OCI-LY7 (cell line): ENCODE data around the gene MBOAT2. TPM values are rescaled to one million over a fixed set of nuclear protein-coding genes. Genes with fewer than 3 reads are reported as not detected.

Source experiments
- BruUV-seq: library from RNA; stranded (reverse); fragments of 400-500 nt; replicated peaks from 2 replicates; lab custom pipeline; 2021; lab: Mats Ljungman, UMichigan
- CTCF ChIA-PET: fragments of 300-600 bp; sonication (Branson Sonifier 250); formaldehyde crosslinking; loops from one replicate; lab custom pipeline; 2022; ENCODE audit warnings: antibody characterized with exemption; ENCODE audit not compliant: unreplicated experiment; lab: Charles Lee
- POLR2A ChIA-PET: fragments of 300-600 bp; sonication (Branson Sonifier 250); formaldehyde crosslinking; loops from one replicate; lab custom pipeline; 2022; ENCODE audit warnings: antibody characterized with exemption; lab: Charles Lee
- DNase-seq: peaks from one replicate; pipeline ENCODE4 v3.0.0-alpha.2; 2015; ENCODE audit warnings: low spot score
- H2AFZ ChIP-seq: fragments of 200-600 bp; sonication (generic), shearing (Covaris generic); 2 replicates; pipeline ENCODE4 v1.6.1; 2014; ENCODE audit warnings: mild to moderate bottlenecking, antibody characterized with exemption, low read length, moderate library complexity
- H3K27ac ChIP-seq: fragments of 200-600 bp; sonication (generic); 2 replicates; pipeline ENCODE4 v1.5.1; 2014; ENCODE audit warnings: mixed run types, low read depth, mild to moderate bottlenecking, moderate library complexity, low read length, inconsistent platforms; ENCODE audit not compliant: poor library complexity, severe bottlenecking
- H3K36me3 ChIP-seq: fragments of 200-600 bp; sonication (generic); 2 replicates; pipeline ENCODE4 v1.6.1; 2014; ENCODE audit warnings: mild to moderate bottlenecking, antibody characterized with exemption, low read length, moderate library complexity, mixed read lengths; ENCODE audit not compliant: insufficient read depth
- H3K4me1 ChIP-seq: fragments of 200-600 bp; sonication (generic); 2 replicates; pipeline ENCODE4 v1.5.1; 2014; ENCODE audit warnings: mild to moderate bottlenecking, low read length; ENCODE audit not compliant: insufficient read depth, poor library complexity, severe bottlenecking
- H3K4me2 ChIP-seq: fragments of 200-600 bp; sonication (generic); 2 replicates; pipeline ENCODE4 v1.6.1; 2014; ENCODE audit warnings: mild to moderate bottlenecking, low read length
- H3K4me3 ChIP-seq: fragments of 200-600 bp; sonication (generic); 2 replicates; pipeline ENCODE4 v1.5.1; 2014; ENCODE audit warnings: mild to moderate bottlenecking, low read depth, low read length; ENCODE audit not compliant: poor library complexity, severe bottlenecking
- H3K79me2 ChIP-seq: fragments of 200-600 bp; sonication (generic); 2 replicates; pipeline ENCODE4 v1.6.1; 2016; ENCODE audit warnings: low read depth, mild to moderate bottlenecking, low read length, moderate library complexity, mixed read lengths; ENCODE audit not compliant: insufficient read depth
- H3K9me2 ChIP-seq: fragments of 200-600 bp; sonication (generic); 2 replicates; pipeline ENCODE4 v1.6.1; 2016; ENCODE audit warnings: mild to moderate bottlenecking, low read length, mixed read lengths; ENCODE audit not compliant: insufficient read depth
- H3K9me3 ChIP-seq: fragments of 200-600 bp; sonication (generic); 2 replicates; pipeline ENCODE4 v1.6.1; 2014; ENCODE audit warnings: mild to moderate bottlenecking, mixed run types, low read length, mixed read lengths
- H4K20me1 ChIP-seq: fragments of 200-600 bp; sonication (generic); 2 replicates; pipeline ENCODE4 v1.6.1; 2014; ENCODE audit warnings: mild to moderate bottlenecking, antibody characterized with exemption, low read length, moderate library complexity, mixed read lengths; ENCODE audit not compliant: insufficient read depth
- EZH2phosphoT487 ChIP-seq: fragments of 200-600 bp; sonication (generic); IDR thresholded peaks from 2 replicates; pipeline ENCODE4 v1.6.1; 2018; ENCODE audit warnings: low read depth, borderline replicate concordance, mild to moderate bottlenecking, mixed run types, antibody characterized with exemption, low read length, moderate library complexity, mixed read lengths
- intact Hi-C: fragments of 100-400 bp; cut with micrococcal nuclease; formaldehyde crosslinking; loops from one replicate; pipeline ENCODE4 v1.10.0; 2022; ENCODE audit not compliant: unreplicated experiment
- total RNA-seq, 2 experiments: library from RNA; depleted of rRNA in 1 of 2; stranded (reverse); fragments of >200 nt in 1 of 2; shearing (Covaris generic) in 1 of 2; gene quantifications; 2 replicates each; pipeline ENCODE4 v1.2.3, GENCODE V29; 2014 to 2022
- TF ChIP-seq, protein P1 (sequence below): fragments of 200-600 bp; sonication (generic); conservative IDR thresholded peaks from 2 replicates; pipeline ENCODE4 v1.5.1; 2014; ENCODE audit warnings: mild to moderate bottlenecking, antibody characterized with exemption, low read length, moderate library complexity, mixed read lengths

Gene MBOAT2
- total RNA-seq, 2 experiments from 2014 or later: 0.28 to 0.93 TPM

GRCh38 chr2:9002637-9003365 lies 683 bp downstream of the MBOAT2 start:
- no TSS peak for BruUV-seq
- DNase-seq: no peak
- TF ChIP-seq EZH2phosphoT487: no peak
- H3K9me2 ChIP-seq: no peaks in the 10 kb centered on the region
- H3K4me3 ChIP-seq: peak overlapping the region; percentile 63
- ChIA-PET POLR2A (no interaction called here), CTCF (no interaction called here)
- peak overlapping the region; percentile 62; the same call in 1 of the 2 replicates for H3K4me2 ChIP-seq
- no peaks in the 10 kb centered on the region for H3K9me3 ChIP-seq
- intact Hi-C loops: no loop called here
- peaks cover 12% of the 10 kb centered on the region for H3K4me1 ChIP-seq
- no peak overlapping the region for H3K27ac ChIP-seq
- no peaks in the 10 kb centered on the region for H4K20me1 ChIP-seq
- H3K79me2 ChIP-seq: no peaks in the 10 kb centered on the region
- no peaks in the 10 kb centered on the region for H3K36me3 ChIP-seq
- H2AFZ ChIP-seq: no peak overlapping the region

- H3K9me2 ChIP-seq: no peaks in the 10 kb centered on the region
- ChIA-PET POLR2A (no interaction called here), CTCF (no interaction called here)
- TF ChIP-seq, protein P1, sequence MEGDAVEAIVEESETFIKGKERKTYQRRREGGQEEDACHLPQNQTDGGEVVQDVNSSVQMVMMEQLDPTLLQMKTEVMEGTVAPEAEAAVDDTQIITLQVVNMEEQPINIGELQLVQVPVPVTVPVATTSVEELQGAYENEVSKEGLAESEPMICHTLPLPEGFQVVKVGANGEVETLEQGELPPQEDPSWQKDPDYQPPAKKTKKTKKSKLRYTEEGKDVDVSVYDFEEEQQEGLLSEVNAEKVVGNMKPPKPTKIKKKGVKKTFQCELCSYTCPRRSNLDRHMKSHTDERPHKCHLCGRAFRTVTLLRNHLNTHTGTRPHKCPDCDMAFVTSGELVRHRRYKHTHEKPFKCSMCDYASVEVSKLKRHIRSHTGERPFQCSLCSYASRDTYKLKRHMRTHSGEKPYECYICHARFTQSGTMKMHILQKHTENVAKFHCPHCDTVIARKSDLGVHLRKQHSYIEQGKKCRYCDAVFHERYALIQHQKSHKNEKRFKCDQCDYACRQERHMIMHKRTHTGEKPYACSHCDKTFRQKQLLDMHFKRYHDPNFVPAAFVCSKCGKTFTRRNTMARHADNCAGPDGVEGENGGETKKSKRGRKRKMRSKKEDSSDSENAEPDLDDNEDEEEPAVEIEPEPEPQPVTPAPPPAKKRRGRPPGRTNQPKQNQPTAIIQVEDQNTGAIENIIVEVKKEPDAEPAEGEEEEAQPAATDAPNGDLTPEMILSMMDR: no peak
- TF ChIP-seq EZH2phosphoT487: no peak
- H3K4me3 ChIP-seq: no peak overlapping the region
- H3K4me2 ChIP-seq: no peak overlapping the region
- no peak overlapping the region for H3K27ac ChIP-seq
- no peak for DNase-seq
- H3K4me1 ChIP-seq: peaks cover 12% of the 10 kb centered on the region
- no TSS peak for BruUV-seq
- H2AFZ ChIP-seq: no peak overlapping the region
- no peaks in the 10 kb centered on the region for H3K36me3 ChIP-seq
- no peaks in the 10 kb centered on the region for H3K79me2 ChIP-seq
- H4K20me1 ChIP-seq: no peaks in the 10 kb centered on the region
- intact Hi-C loops: no loop called here
- H3K9me3 ChIP-seq: no peaks in the 10 kb centered on the region
These were observed 1.2 kb downstream of the MBOAT2 start for GRCh38 chr2:9002313-9002636.

DNA sequence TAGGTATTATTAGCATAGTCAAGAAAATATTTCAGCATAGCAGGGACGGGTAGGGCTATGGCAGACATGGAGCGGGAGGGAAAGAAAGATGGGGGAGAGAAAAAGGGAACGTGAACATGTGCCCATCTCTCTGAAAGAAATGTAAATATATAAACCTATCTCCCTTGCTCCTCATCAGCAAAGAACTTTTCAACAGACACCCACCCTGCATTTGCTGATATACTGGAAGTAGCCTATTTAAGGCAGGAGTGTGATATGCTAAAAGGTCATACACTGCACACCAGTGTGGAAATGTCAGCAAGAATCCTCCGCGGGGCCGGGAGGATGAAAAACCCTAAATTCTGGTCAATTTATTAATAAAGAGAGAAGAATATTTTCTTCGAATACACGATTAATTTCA lies 1.7 kb downstream of the MBOAT2 start:
- Histone ChIP-seq H3K9me2 (no peaks in the 10 kb centered on the region), H3K36me3 (no peaks in the 10 kb centered on the region), H3K4me3 (no peak overlapping the region), H4K20me1 (no peaks in the 10 kb centered on the region), H3K27ac (no peak overlapping the region), H3K9me3 (no peaks in the 10 kb centered on the region), H3K79me2 (no peaks in the 10 kb centered on the region), H3K4me2 (no peak overlapping the region), H2AFZ (no peak overlapping the region), H3K4me1 (peaks cover 12% of the 10 kb centered on the region)
- POLR2A ChIA-PET: no interaction called here
- TF ChIP-seq, protein P1: no peak
- no peak for TF ChIP-seq EZH2phosphoT487
- BruUV-seq: no TSS peak
- DNase-seq: no peak
- intact Hi-C loops: no loop called here
- CTCF ChIA-PET: no interaction called here
